GM18873 (cell line): Measurements from ENCODE around the gene RAD9A.
"Not testable (repeated sequence)": the region's sequence is repeated elsewhere in the genome, so short reads cannot be mapped to it uniquely, and the experiment has no call there.

ENCODE experiments used
- ATAC-seq: cut with Tn5 transposase; IDR thresholded peaks from one replicate; pipeline ENCODE4 v1.9.1; 2021; ENCODE audit warnings: mild to moderate bottlenecking, moderate library complexity, moderate number of reproducible peaks; ENCODE audit not compliant: unreplicated experiment, low FRiP score

RAD9A gene

DNA sequence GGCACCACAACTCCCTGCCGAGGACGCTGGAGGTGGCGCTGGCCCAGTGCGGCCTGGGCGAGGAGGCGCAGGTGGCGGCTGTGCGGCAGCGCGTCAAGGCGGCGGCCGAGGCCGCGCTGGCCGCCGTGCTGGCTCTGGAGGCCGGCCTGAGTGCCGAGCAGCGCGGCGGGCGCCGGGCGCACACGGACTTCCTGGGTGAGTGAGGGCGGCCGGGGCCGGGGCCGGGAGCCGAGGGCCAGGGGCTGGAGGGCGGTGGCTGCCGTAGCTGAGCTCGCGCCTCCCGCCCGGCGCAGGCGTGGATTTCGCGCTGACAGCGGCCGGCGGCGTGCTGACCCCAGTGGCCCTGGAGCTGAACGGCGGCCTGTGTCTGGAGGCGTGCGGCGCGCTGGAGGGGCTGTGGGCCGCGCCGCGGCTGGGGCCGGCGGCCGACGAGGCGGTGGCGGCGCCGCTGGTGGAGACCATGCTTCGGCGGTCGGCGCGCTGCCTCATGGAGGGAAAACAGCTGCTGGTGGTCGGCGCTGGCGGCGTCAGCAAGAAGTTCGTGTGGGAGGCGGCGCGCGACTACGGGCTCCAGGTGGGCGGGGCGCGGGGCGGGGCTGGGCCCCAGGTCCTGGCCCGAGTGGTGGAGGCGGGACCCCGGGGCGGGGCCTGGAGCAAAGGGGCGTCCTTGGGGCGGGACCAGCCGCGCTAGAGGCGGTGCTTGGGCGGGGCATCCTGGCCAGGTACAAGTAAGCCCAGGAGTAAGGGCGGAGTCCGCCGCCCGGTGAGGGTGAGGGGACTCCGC lies 29.1 kb downstream of the RAD9A start:
- ATAC-seq: peak; percentile 62

DNA sequence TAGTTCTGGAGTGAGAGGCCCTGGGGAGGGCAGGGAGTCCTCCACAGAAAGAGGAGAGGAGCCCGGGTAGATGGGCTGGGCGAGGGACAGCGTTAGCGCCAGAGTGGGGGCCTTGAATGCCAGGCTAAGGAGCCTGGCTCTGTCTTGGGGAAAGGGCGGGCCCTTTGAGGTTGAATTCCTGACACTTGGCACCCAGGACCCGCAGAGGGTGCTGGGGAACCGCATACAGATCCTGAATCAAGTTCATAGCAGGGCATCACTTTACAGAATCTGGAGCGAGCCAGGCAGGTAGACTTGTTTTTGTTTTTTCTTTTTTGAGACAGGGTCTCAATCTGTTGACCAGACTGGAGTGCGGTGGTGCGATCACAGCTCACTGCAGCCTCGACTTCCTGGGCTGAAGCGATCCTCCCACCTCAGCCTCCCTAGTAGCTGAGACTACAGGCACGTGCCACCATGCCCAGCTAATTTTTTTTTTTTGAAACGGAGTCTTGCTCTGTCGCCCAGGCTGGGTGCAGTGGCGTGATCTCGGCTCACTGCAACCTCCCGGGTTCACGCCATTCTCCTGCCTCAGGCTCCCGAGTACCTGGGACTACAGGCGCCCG lies 29.7 kb downstream of the RAD9A start:
- no peak for ATAC-seq

DNA sequence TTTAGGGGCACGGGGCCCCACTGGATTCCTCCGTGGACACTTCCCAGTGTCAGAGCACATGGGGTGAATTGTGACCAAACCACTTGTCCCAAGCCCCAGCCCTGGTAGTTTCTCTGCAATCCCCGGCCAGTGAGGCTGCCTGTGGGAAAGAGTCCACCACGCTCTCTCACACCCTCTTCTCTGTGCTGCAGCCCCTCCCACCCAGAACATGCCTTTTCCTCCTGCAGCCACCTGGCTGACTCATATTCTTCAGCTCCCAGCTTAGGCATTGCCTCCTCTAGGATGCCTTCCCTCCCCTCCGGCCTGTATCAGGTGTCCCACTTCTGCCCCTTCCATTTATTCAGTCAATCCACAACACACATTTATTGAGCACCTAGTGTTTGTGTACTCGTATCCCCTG lies 31.1 kb downstream of the RAD9A start:
- ATAC-seq: no peak

DNA sequence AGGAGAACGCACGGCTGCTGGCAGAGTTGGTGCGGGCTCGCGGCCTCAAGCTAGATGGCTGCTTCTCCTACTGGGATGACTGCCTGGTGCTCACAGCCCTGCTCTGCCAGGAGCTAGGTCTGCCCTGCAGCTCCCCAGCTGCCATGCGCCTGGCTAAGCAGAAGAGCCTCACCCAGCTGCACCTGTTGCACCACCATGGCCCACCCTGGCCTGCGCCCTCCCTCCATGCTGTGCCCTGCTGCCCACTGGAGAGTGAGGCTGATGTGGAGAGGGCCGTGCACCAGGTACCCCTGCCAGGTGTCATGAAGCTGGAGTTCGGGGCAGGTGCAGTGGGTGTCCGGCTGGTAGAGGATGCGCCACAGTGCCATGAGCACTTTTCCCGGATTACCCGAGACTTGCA lies 31.7 kb downstream of the RAD9A start:
- ATAC-seq: no peak

DNA sequence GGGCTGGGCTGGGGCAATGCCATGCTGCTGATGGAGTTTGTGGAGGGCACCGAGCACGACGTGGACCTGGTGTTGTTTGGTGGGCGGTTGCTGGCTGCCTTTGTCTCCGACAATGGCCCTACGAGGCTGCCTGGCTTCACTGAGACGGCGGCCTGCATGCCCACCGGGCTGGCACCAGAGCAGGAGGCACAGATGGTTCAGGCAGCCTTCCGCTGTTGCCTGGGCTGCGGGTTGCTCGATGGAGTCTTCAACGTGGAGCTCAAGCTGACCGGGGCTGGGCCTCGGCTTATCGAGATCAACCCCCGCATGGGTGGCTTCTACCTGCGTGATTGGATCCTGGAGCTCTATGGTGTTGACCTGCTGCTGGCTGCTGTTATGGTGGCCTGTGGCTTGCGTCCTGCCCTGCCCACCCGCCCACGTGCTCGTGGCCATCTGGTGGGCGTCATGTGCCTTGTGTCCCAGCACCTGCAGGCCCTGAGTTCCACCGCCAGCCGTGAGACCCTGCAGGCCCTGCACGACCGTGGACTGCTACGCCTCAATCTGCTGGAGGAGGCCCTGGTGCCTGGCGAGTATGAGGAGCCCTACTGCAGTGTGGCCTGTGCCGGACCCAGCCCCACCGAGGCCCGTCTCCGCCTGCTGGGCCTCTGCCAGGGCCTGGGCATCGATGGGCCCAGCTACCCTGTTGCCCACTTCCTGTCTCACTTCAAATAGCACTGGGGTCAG lies 32.3 kb downstream of the RAD9A start:
- ATAC-seq: no peak

DNA sequence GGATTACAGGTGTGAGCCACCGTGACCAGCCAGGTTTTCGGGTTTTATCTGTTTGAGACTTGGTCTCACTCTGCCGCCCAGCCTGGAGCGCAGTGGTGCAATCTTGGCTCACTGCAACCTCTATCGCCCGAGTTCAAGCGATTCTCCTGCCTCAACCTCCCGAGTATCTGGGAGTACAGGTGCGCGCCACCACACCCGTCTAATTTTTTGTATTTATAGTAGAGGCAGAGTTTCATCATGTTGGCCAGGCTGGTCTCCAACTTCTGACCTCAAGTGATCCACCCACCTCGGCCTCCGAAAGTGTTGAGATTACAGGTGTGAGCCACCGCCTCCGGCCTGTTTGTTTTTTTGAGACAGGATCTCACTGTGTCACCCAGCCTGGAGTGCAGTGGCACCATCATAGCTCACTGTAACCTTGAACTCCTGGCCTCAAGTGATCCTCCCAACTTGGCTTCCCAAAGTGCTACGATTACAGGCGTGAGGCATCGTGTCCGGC lies 35.6 kb downstream of the RAD9A start:
- ATAC-seq: not testable (repeated sequence)

DNA sequence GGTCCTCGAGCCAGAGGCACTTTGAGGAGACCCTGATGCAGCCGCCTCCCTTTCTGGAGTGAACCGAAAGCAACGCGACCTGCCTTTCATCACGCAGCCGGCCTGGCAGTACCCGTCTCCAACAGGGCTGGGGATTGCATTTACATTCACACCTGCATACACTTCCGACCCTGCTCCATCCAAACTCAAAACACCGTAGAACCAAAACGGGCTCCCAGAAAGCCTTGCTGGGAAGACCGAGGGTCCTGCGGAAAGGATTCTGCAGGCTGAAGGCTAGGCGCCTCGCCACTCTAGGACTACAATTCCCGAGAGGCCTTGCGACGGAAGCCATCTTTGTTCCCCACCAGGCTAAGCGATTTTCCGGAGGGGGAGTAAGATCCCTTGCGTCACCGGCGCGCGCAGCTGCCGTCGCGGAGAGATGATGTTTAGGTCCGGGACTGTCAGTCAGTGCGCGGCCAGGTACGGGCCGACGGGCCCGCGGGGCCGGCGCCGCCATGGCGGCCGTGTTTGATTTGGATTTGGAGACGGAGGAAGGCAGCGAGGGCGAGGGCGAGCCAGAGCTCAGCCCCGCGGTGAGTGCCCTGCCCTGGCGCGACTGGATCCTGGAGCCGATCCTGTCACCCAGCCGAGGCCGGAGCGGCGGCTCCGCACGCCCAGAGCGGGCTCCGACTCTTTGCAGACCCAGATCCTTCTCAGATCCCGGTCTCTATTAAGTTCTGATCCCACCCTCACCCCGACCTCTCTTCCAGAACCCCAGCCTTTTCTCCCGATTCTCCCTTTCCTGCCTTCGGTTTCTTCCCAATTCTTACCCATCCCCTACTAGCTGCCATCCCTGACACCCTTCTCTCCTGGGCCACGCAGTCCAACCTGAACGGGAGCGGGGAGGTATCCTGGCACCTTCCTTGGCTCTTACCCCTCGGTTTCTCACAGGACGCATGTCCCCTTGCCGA lies 36.5 kb downstream of the RAD9A start, which contains the start of gene RPS6KB2:
RPS6KB2 (plus strand) TSS at position 443 of the 950 bp plus-strand sequence; CDS start at position 495, 52 bp downstream.
- ATAC-seq: peak; percentile 71

DNA sequence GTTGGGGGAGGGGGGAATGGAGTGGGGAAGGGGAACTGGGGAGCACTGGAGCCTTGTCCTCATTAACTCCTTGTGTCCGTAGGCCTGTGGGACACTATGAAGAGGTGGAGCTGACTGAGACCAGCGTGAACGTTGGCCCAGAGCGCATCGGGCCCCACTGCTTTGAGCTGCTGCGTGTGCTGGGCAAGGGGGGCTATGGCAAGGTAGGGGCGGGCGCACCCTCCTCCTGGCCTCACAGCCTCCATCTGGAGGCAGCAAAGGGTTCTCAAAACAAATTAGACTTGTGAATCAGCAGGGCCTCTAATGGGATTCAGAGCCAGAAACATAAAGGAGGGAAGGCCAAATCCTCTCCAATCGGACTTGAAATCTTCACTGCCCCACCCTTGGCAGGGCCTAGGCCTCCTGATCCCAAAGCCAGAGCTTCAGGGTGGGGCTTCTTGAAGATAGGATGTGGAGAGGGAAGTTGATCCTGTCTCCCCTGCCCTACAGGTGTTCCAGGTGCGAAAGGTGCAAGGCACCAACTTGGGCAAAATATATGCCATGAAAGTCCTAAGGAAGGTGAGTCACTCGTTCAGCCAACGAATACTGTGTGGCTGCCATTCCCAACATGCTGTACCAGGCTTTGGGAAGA lies 37.4 kb downstream of the RAD9A start:
- ATAC-seq: no peak

DNA sequence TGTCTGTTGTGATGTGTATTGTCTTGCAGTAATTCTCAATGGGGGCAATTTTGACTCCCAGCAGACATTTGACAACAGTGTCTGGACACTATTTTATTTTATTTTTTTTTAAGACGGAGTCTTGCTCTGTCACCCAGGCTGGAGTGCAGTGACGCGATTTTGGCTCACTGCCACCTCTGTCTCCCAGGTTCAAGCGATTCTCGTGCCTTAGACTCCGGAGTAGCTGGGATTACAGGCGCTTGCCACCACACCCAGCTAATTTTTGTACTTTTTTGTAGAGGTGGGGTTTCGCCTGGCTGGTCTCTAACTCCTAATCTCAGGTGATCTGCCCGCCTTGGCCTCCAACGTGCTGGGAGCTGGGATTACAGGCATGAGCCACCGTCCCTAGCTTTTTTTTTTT lies 37.9 kb downstream of the RAD9A start:
- no peak for ATAC-seq

DNA sequence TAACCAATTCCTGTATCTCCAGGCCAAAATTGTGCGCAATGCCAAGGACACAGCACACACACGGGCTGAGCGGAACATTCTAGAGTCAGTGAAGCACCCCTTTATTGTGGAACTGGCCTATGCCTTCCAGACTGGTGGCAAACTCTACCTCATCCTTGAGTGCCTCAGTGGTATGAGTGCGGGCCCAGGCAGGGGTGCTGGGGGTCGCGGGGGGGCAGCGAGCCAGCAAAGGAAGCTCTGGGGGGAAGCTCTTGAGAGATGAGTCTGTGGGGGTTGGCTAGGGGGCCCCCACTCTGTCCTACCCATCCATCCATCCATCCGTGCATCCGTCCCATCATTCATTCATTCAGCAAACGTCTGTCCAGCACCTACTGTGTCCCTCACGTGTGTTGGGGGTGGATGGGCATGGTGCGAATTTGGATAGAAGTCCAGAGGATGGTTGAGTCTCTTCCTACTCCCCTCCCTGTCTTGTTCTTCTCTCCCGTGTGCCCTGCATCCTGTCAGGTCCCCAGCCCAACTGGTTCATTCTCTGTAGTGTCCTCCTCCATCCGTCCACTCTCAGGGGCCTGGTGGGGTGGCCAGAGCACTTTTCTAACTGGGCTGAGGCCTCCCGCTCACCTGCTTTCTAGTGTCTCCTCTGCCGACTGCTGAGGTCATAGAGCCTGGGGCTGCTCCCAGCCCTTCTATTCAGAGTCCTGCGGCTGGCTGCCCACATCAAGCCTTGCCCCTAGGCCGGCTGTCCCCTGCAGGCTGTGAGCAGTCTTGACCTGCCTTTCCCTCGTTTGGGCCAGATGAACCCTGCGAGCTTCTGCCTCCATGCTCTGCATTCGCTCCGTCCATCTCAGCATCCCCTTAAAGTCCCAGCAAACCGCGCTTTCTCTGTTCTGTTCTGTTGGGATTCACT lies 39.8 kb downstream of the RAD9A start:
- ATAC-seq: no peak

DNA sequence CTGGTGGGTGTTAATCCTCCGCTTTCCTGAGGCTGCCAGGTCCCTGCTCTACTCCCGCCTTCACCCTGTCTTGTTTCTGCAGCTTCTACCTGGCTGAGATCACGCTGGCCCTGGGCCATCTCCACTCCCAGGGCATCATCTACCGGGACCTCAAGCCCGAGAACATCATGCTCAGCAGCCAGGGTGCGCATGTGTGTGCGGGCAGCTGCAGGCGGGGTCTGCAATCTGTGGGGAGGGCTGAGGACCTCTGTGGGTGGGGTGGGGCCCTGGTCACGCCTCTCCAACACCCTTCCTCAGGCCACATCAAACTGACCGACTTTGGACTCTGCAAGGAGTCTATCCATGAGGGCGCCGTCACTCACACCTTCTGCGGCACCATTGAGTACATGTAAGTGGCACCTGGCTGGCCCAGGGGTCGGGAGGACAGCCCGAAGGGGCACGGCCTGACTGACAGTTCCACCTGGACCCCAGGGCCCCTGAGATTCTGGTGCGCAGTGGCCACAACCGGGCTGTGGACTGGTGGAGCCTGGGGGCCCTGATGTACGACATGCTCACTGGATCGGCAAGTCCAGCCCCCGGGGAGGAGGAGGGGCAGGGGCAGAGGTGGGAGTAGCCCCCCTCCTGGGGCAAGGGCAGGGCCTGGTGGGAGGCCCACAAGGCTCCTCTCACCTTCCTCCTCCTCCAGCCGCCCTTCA lies 41.0 kb downstream of the RAD9A start:
- ATAC-seq: no peak

DNA sequence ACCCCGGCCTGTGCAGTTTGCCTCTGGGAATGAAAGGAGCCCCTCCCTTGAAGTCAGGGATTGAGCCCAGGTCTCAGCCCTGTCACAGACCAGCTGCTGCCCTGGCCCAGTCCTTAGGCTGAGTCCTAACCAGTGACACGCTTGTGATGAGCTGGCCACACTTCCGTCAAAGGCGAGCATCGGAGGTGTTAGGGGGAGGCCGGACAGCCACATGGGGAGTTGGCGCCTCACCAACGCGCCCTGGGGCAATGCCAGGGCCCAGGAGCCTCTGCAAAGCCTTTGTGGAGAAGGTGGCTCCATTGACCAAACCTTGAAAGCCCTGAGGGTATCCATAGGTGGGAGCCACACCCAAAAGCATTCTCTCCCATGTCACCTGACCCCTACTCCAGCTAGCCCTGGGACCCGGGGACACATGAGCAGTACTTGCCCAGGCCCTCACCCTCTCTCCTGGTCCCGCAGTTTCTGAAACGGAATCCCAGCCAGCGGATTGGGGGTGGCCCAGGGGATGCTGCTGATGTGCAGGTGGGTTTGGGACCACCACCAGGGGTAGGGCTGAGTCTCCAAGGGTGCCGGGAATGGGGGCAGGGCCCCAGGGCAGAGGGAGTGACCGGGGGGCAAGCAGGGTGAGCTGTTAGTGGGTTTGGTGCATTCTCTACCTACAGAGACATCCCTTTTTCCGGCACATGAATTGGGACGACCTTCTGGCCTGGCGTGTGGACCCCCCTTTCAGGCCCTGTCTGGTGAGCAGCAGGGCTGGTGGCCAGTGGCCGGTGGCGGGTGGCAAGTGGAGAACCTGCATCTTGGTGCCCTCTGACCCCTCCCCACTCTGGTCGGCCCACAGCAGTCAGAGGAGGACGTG lies 42.0 kb downstream of the RAD9A start:
- no peak for ATAC-seq

DNA sequence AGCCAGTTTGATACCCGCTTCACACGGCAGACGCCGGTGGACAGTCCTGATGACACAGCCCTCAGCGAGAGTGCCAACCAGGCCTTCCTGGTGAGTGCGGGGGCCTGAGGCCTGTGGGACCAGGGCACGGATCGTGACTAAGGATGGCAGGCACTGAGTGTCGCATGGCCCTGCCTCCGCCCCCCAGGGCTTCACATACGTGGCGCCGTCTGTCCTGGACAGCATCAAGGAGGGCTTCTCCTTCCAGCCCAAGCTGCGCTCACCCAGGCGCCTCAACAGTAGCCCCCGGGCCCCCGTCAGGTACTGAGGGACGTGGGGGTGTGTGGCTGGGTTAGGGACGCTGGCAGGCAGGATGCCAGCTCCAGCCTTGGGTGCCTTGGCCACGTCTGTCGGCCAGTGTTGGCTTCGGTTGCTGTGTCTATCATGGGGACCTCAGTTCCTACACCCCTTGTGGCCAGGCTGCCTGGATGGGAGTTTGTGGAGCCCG lies 42.7 kb downstream of the RAD9A start:
- ATAC-seq: no peak

DNA sequence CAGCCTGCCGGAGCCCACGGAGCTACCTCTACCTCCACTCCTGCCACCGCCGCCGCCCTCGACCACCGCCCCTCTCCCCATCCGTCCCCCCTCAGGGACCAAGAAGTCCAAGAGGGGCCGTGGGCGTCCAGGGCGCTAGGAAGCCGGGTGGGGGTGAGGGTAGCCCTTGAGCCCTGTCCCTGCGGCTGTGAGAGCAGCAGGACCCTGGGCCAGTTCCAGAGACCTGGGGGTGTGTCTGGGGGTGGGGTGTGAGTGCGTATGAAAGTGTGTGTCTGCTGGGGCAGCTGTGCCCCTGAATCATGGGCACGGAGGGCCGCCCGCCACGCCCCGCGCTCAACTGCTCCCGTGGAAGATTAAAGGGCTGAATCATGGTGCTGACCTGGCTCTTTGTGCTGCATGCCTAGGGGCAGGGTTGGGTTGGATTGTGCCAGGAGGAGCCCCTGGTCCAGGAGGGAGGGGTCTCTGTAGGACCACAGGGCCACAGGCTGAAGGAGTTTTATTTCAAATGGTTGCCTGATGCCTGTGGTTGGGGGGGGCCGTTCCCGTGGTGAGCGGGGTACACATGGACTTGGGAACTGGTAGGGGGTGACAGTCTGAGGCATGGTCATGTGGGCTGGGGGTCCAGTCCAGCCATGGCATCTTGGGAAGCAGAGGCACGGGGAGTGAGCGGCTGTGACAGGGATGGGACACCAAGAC lies 43.4 kb downstream of the RAD9A start:
- no peak for ATAC-seq

DNA sequence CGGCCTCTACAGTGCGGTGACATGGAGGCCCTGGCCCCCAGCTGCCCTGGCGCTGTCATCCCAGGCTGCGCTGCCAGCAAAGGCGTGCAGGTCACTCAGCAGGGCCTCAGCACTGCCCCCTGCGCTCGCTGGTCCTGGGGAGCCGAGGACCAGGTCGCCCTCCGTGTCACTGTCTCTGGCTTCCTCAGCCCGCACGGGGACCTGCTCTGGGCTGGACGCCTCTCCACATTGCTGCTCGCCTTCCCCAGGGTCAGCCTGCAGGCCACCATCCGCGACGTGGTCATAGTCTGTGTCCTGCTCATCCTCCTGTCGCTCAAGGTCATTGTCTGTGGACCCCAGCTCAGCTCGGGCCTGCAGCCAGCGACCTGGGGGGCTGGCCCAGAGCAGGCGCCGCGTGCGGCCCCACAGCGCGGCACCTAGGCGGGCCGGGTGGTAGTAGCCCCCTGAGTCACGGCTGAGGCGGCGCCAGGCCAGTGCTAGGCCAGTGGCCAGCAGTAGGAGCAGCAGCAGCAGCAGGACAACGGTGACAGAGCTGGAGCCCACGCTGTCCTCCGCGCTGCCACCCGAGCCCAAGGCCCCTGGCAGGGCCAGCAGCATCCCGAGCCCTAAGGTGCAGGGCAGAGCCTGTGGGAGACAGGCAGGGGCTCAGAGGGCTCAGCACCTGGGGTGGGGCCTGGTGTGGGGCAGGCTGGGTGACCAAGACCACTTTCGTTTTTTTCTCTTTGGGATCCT lies 44.1 kb downstream of the RAD9A start:
- no peak for ATAC-seq
